ENCODE results near the gene NACAD.
"Not testable (repeated sequence)": the region's sequence is repeated elsewhere in the genome, so short reads cannot be mapped to it uniquely, and the experiment has no call there.

NACAD gene

GRCh38 chr7:45118889-45119331 is 30.1 kb upstream of the NACAD start:
- peaks cover 3% of the 10 kb centered on the region for H3K9me3 ChIP-seq (ENCODE audit: severe bottlenecking)
- no peaks in the 10 kb centered on the region for H3K36me3 ChIP-seq
- TF ChIP-seq CTCF (IDR thresholded peaks at IDR 0.05; ENCODE audit: low read depth, low read length), result no peak
- H3K4me3 ChIP-seq (ENCODE audit: low read depth, low read length), result no peak overlapping the region
- no peak for DNase-seq
- no peak overlapping the region for H3K27ac ChIP-seq
- H3K27me3 ChIP-seq (ENCODE audit: insufficient read depth, low read depth, severe bottlenecking), result no peaks in the 10 kb centered on the region

- H3K36me3 ChIP-seq, result no peaks in the 10 kb centered on the region
- H3K27me3 ChIP-seq (ENCODE audit: insufficient read depth, low read depth, severe bottlenecking), result no peaks in the 10 kb centered on the region
- H3K27ac ChIP-seq, result no peak overlapping the region
- DNase-seq, result no peak
- no peak for TF ChIP-seq CTCF (IDR thresholded peaks at IDR 0.05; ENCODE audit: low read depth, low read length)
- H3K9me3 ChIP-seq (ENCODE audit: severe bottlenecking), result peaks cover 3% of the 10 kb centered on the region
- no peak overlapping the region for H3K4me3 ChIP-seq (ENCODE audit: low read depth, low read length)
Measured at GRCh38 chr7:45118292-45118691, 29.5 kb upstream of the NACAD start.

- Histone ChIP-seq H3K27ac (no peak overlapping the region), H3K36me3 (no peaks in the 10 kb centered on the region), H3K4me3 (ENCODE audit: low read depth, low read length) (no peak overlapping the region), H3K9me3 (ENCODE audit: severe bottlenecking) (peaks cover 3% of the 10 kb centered on the region), H3K27me3 (ENCODE audit: insufficient read depth, low read depth, severe bottlenecking) (no peaks in the 10 kb centered on the region)
- no peak for TF ChIP-seq CTCF (IDR thresholded peaks at IDR 0.05; ENCODE audit: low read depth, low read length)
- no peak for DNase-seq
Measured at GRCh38 chr7:45117582-45117981, 28.8 kb upstream of the NACAD start.

- Histone ChIP-seq H3K36me3 (peaks cover under 1% of the 10 kb centered on the region; the same call in 1 of the 2 replicates), H3K27ac (no peak overlapping the region), H3K9me3 (ENCODE audit: severe bottlenecking) (peaks cover 3% of the 10 kb centered on the region), H3K4me3 (ENCODE audit: low read depth, low read length) (no peak overlapping the region), H3K27me3 (ENCODE audit: insufficient read depth, low read depth, severe bottlenecking) (no peaks in the 10 kb centered on the region)
- DNase-seq, result no peak
- TF ChIP-seq CTCF (IDR thresholded peaks at IDR 0.05; ENCODE audit: low read depth, low read length), result no peak
Measured at GRCh38 chr7:45116048-45116447, 27.3 kb upstream of the NACAD start.

GRCh38 chr7:45114926-45115325 is 26.2 kb upstream of the NACAD start:
- Histone ChIP-seq H3K27ac (no peak overlapping the region), H3K36me3 (peaks cover 5% of the 10 kb centered on the region), H3K9me3 (ENCODE audit: severe bottlenecking) (peaks cover 3% of the 10 kb centered on the region), H3K27me3 (ENCODE audit: insufficient read depth, low read depth, severe bottlenecking) (no peaks in the 10 kb centered on the region), H3K4me3 (ENCODE audit: low read depth, low read length) (no peak overlapping the region)
- DNase-seq, result no peak
- no peak for TF ChIP-seq CTCF (IDR thresholded peaks at IDR 0.05; ENCODE audit: low read depth, low read length)

- not testable (repeated sequence) for H3K27ac ChIP-seq; H3K27me3 ChIP-seq (ENCODE audit: insufficient read depth, low read depth, severe bottlenecking); H3K4me3 ChIP-seq (ENCODE audit: low read depth, low read length); DNase-seq; H3K9me3 ChIP-seq (ENCODE audit: severe bottlenecking); H3K36me3 ChIP-seq
Measured at GRCh38 chr7:45114257-45114656, 25.5 kb upstream of the NACAD start.
